CD4-positive, alpha-beta T cell (primary cell): ENCODE results near the gene KRT15. TPM values are rescaled to one million over a fixed set of nuclear protein-coding genes. Genes with fewer than 3 reads are reported as not detected.

Experiments
- ATAC-seq: fragments of 200-7000 bp; cut with Tn5 transposase; one replicate; pipeline ENCODE4 v1.10.0; 2022; ENCODE audit warnings: mild to moderate bottlenecking; ENCODE audit not compliant: poor library complexity
- CTCF ChIA-PET: fragments of 350-600 bp; sonication (Branson Sonifier 250); formaldehyde crosslinking; loops from one replicate; lab custom pipeline; 2021; ENCODE audit warnings: antibody characterized with exemption, inconsistent platforms; lab: Charles Lee
- POLR2A ChIA-PET: fragments of 350-600 bp; sonication (Branson Sonifier 250); formaldehyde crosslinking; loops from one replicate; lab custom pipeline; 2021; ENCODE audit warnings: antibody characterized with exemption, inconsistent platforms; lab: Charles Lee
- DNase-seq, 14 experiments: peaks; one replicate each; pipeline ENCODE4 v3.0.0-alpha.2; 2013 to 2020; ENCODE audit warnings: mixed read lengths in 2 of 14
- H3K27ac ChIP-seq, 2 donors: one replicate each; pipeline versions ENCODE4 v1.5.1 to v1.7.0; 2013; ENCODE audit warnings: low read length in 2 of 2, low read depth in 1 of 2, mild to moderate bottlenecking in 1 of 2
- H3K27me3 ChIP-seq, 2 experiments: 1 replicate in 1 of 2; 2 replicates in 1 of 2; pipeline versions ENCODE4 v1.6.1 to v1.7.0; 2013; ENCODE audit warnings: low read length in 2 of 2, control low read depth in 1 of 2, mild to moderate bottlenecking in 1 of 2, moderate library complexity in 1 of 2; ENCODE audit not compliant: insufficient read depth in 2 of 2, control insufficient read depth in 1 of 2
- H3K36me3 ChIP-seq: one replicate; pipeline ENCODE4 v1.6.1; 2013; ENCODE audit warnings: low read length, control low read depth; ENCODE audit not compliant: insufficient read depth
- H3K4me1 ChIP-seq: one replicate; pipeline ENCODE4 v1.6.1; 2013; ENCODE audit warnings: low read length, control low read depth; ENCODE audit not compliant: insufficient read depth
- H3K4me3 ChIP-seq: one replicate; pipeline ENCODE4 v1.5.1; 2013; ENCODE audit warnings: mild to moderate bottlenecking, low read length, moderate library complexity
- H3K9me3 ChIP-seq, 2 experiments: 1 replicate in 1 of 2; 2 replicates in 1 of 2; pipeline versions ENCODE4 v1.6.1 to v1.7.0; 2013; ENCODE audit warnings: low read length in 2 of 2, mild to moderate bottlenecking in 2 of 2, control low read depth in 1 of 2, moderate library complexity in 1 of 2; ENCODE audit not compliant: control insufficient read depth in 1 of 2, insufficient read depth in 1 of 2
- H3K27ac Mint-ChIP-seq: one replicate; pipeline ENCODE4 v1.8.0; 2020; ENCODE audit warnings: mixed read lengths
- H3K27me3 Mint-ChIP-seq: one replicate; pipeline ENCODE4 v1.8.0; 2021; ENCODE audit warnings: mixed read lengths
- H3K36me3 Mint-ChIP-seq: one replicate; pipeline ENCODE4 v1.8.0; 2021; ENCODE audit warnings: low read depth, mixed read lengths
- H3K4me1 Mint-ChIP-seq: one replicate; pipeline ENCODE4 v1.8.0; 2021; ENCODE audit warnings: low read depth, mixed read lengths
- H3K4me3 Mint-ChIP-seq: one replicate; pipeline ENCODE4 v1.8.0; 2020; ENCODE audit warnings: mild to moderate bottlenecking, mixed read lengths
- H3K9me3 Mint-ChIP-seq: one replicate; pipeline ENCODE4 v1.8.0; 2020; ENCODE audit warnings: mixed read lengths
- CTCF ChIP-seq: fragments of 200-600 bp; IDR thresholded peaks from one replicate; pipeline ENCODE4 v1.8.0; 2022; ENCODE audit warnings: antibody characterized with exemption, mild to moderate bottlenecking
- intact Hi-C, 2 experiments: fragments of 100-400 bp; cut with DNase I in 1 of 2; cut with micrococcal nuclease in 1 of 2; formaldehyde crosslinking; loops; one replicate each; pipeline versions ENCODE4 v1.15.1 to v1.9.0; 2023 to 2025; cut with DNase I, micrococcal nuclease
- total RNA-seq, 174 experiments: library from RNA in 2 of 174; stranded (reverse) in 2 of 174; gene quantifications; one replicate each; pipeline ENCODE4 v1.2.3 and lab custom pipeline; 2021 to 2026

KRT15 gene
- total RNA-seq, 2 experiments from 2014 or later = not detected

GRCh38 chr17:41467561-41467960, 51.1 kb downstream of the KRT15 start:
- H3K9me3 Mint-ChIP-seq = peaks cover 3% of the 10 kb centered on the region
- Histone ChIP-seq H3K4me3 (no peak overlapping the region), H3K9me3 (peaks cover 0 to 16% of the 10 kb centered on the region in 2 experiments), H3K36me3 (no peaks in the 10 kb centered on the region), H3K27ac (no peak overlapping the region), H3K4me1 (no peaks in the 10 kb centered on the region), H3K27me3 (peaks cover 0 to 7% of the 10 kb centered on the region in 2 experiments)
- H3K27me3 Mint-ChIP-seq = peaks cover 4% of the 10 kb centered on the region
- no peak for TF ChIP-seq CTCF
- CTCF ChIA-PET = no interaction called here
- POLR2A ChIA-PET = no interaction called here
- H3K36me3 Mint-ChIP-seq = no peaks in the 10 kb centered on the region
- no peak for DNase-seq
- H3K4me3 Mint-ChIP-seq = no peak overlapping the region
- no peak overlapping the region for H3K27ac Mint-ChIP-seq
- intact Hi-C loops = no loop called here
- ATAC-seq = no peak
- no peaks in the 10 kb centered on the region for H3K4me1 Mint-ChIP-seq

GRCh38 chr17:41466988-41467387, 51.7 kb downstream of the KRT15 start, which contains the start of gene KRT32:
TSS of gene KRT32 (minus strand) at chr17:41467386. CDS start at chr17:41467325, 61 bp downstream.
- Histone ChIP-seq H3K9me3 (peaks cover 0 to 16% of the 10 kb centered on the region in 2 experiments), H3K27ac (no peak within 1 kb of the TSS), H3K27me3 (peaks cover 0 to 7% of the 10 kb centered on the region in 2 experiments), H3K4me1 (no peaks in the 10 kb centered on the region), H3K4me3 (no peak within 1 kb of the TSS), H3K36me3 (no peaks in the 10 kb centered on the region)
- H3K27ac Mint-ChIP-seq = no peak within 1 kb of the TSS
- DNase-seq = no peak
- peaks cover 4% of the 10 kb centered on the region for H3K27me3 Mint-ChIP-seq
- intact Hi-C loops = no loop called here
- ATAC-seq = no peak
- CTCF ChIA-PET = no interaction called here
- no peak within 1 kb of the TSS for H3K4me3 Mint-ChIP-seq
- TF ChIP-seq CTCF = no peak
- H3K9me3 Mint-ChIP-seq = peaks cover 3% of the 10 kb centered on the region
- no peaks in the 10 kb centered on the region for H3K36me3 Mint-ChIP-seq
- POLR2A ChIA-PET = no interaction called here
- H3K4me1 Mint-ChIP-seq = no peaks in the 10 kb centered on the region

- no peaks in the 10 kb centered on the region for H3K9me3 Mint-ChIP-seq
- H3K27me3 Mint-ChIP-seq = no peaks in the 10 kb centered on the region
- Histone ChIP-seq H3K4me3 (no peak overlapping the region), H3K4me1 (no peaks in the 10 kb centered on the region), H3K9me3 (peaks cover 0 to 16% of the 10 kb centered on the region in 2 experiments), H3K27ac (no peak overlapping the region), H3K36me3 (no peaks in the 10 kb centered on the region), H3K27me3 (peaks cover 0 to 7% of the 10 kb centered on the region in 2 experiments)
- no peak overlapping the region for H3K27ac Mint-ChIP-seq
- no peak for DNase-seq
- H3K4me3 Mint-ChIP-seq = no peak overlapping the region
- TF ChIP-seq CTCF = no peak
- H3K4me1 Mint-ChIP-seq = no peaks in the 10 kb centered on the region
- ATAC-seq = no peak
- ChIA-PET CTCF (no interaction called here), POLR2A (no interaction called here)
- no peaks in the 10 kb centered on the region for H3K36me3 Mint-ChIP-seq
- intact Hi-C loops = no loop called here
Measured at GRCh38 chr17:41464682-41465081, 54.0 kb downstream of the KRT15 start.
